Mesendoderm (in vitro differentiated cells): ENCODE results near the gene LASP1.
"Not testable (repeated sequence)": the region's sequence is repeated elsewhere in the genome, so short reads cannot be mapped to it uniquely, and the experiment has no call there.

Source experiments
- DNase-seq: peaks from one replicate; pipeline ENCODE4 v3.0.0; 2013
- H2AK5ac ChIP-seq: 2 replicates; pipeline ENCODE4 v1.6.1; 2013; ENCODE audit warnings: low read length, inconsistent platforms
- H2BK120ac ChIP-seq: 2 replicates; pipeline ENCODE4 v1.6.1; 2013; ENCODE audit warnings: low read depth, mild to moderate bottlenecking, low read length, moderate library complexity, mixed read lengths
- H2BK15ac ChIP-seq: replicated peaks from 2 replicates; pipeline ENCODE4 v1.6.1; 2013; ENCODE audit warnings: low read depth, mild to moderate bottlenecking, moderate library complexity
- H2BK5ac ChIP-seq: 2 replicates; pipeline ENCODE4 v1.6.1; 2013; ENCODE audit warnings: low read length, inconsistent platforms
- H3K18ac ChIP-seq: 2 replicates; pipeline ENCODE4 v1.6.1; 2013; ENCODE audit warnings: mild to moderate bottlenecking, low read length, mixed read lengths
- H3K23ac ChIP-seq: one replicate; pipeline ENCODE4 v1.6.1; 2013; ENCODE audit warnings: low read length
- H3K27ac ChIP-seq: 2 replicates; pipeline ENCODE4 v1.5.1; 2013; ENCODE audit warnings: low read depth, mild to moderate bottlenecking, inconsistent platforms, low read length, moderate library complexity
- H3K27me3 ChIP-seq: 2 replicates; pipeline ENCODE4 v1.6.1; 2013; ENCODE audit warnings: low read length, control low read depth, mild to moderate bottlenecking, inconsistent platforms; ENCODE audit not compliant: insufficient read depth, poor library complexity
- H3K36me3 ChIP-seq: 2 replicates; pipeline ENCODE4 v1.6.1; 2013; ENCODE audit warnings: low read length, inconsistent platforms; ENCODE audit not compliant: control insufficient read depth, insufficient read depth
- H3K4ac ChIP-seq: one replicate; pipeline ENCODE4 v1.6.1; 2013; ENCODE audit warnings: low read depth, mild to moderate bottlenecking, low read length, moderate library complexity
- H3K4me1 ChIP-seq: 2 replicates; pipeline ENCODE4 v1.6.1; 2013; ENCODE audit warnings: low read depth, low read length, inconsistent platforms; ENCODE audit not compliant: control insufficient read depth
- H3K4me2 ChIP-seq: 2 replicates; pipeline ENCODE4 v1.6.1; 2013; ENCODE audit warnings: low read length
- H3K4me3 ChIP-seq: 2 replicates; pipeline ENCODE4 v1.5.1; 2013; ENCODE audit warnings: mild to moderate bottlenecking, low read length
- H3K56ac ChIP-seq: one replicate; pipeline ENCODE4 v1.6.1; 2013; ENCODE audit warnings: low read length
- H3K79me1 ChIP-seq: 2 replicates; pipeline ENCODE4 v1.6.1; 2013; ENCODE audit warnings: low read length, inconsistent platforms
- H3K79me2 ChIP-seq: 2 replicates; pipeline ENCODE4 v1.6.1; 2013; ENCODE audit warnings: mild to moderate bottlenecking, low read length; ENCODE audit not compliant: control insufficient read depth, insufficient read depth
- H3K9ac ChIP-seq: 2 replicates; pipeline ENCODE4 v1.6.1; 2013; ENCODE audit warnings: low read length, inconsistent platforms
- H4K5ac ChIP-seq: one replicate; pipeline ENCODE4 v1.6.1; 2013; ENCODE audit warnings: low read length
- H4K8ac ChIP-seq: one replicate; pipeline ENCODE4 v1.6.1; 2013; ENCODE audit warnings: low read depth, mild to moderate bottlenecking, control low read depth, low read length, moderate library complexity
- WGBS: extraction: QIAGEN DNeasy Blood & Tissue Kit; methylation state at CpG from one replicate; pipeline ENCODE4 v1.1.7; 2013; ENCODE audit warnings: low lambda C conversion rate, missing lambda C conversion rate; ENCODE audit not compliant: insufficient coverage; ENCODE audit errors: extremely low coverage; 5-methylcytosine and 5-hydroxymethylcytosine counted together

LASP1 gene

DNA sequence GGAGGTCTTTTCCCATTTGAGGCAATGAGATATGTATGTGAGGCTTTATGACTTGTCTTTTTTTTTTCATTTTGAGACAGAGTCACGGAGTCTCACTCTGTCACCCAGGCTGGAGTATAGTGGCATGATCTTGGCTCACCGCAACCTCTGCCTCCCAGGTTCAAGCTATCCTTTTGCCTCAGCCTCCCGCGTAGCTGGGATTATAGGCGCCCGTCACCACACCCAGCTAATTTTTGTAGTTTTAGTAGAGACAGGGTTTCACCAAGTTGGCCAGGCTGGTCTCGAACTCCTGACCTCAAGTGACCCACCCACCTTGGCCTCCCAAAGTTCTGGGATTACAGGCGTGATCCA lies 41.8 kb downstream of the LASP1 start:
- not testable (repeated sequence) for H2BK15ac ChIP-seq, H3K9ac ChIP-seq, H3K27ac ChIP-seq, H2BK120ac ChIP-seq, H3K4me1 ChIP-seq, H2AK5ac ChIP-seq, DNase-seq, H3K79me2 ChIP-seq, H3K23ac ChIP-seq, H3K18ac ChIP-seq, H3K4me2 ChIP-seq, H4K8ac ChIP-seq, H3K36me3 ChIP-seq, H4K5ac ChIP-seq, H2BK5ac ChIP-seq, H3K4ac ChIP-seq, H3K4me3 ChIP-seq, H3K27me3 ChIP-seq, H3K56ac ChIP-seq
- WGBS = no CpG with 5 or more reads among the region's 8 CpGs
- H3K79me1 ChIP-seq = peaks cover 13% of the 10 kb centered on the region

DNA sequence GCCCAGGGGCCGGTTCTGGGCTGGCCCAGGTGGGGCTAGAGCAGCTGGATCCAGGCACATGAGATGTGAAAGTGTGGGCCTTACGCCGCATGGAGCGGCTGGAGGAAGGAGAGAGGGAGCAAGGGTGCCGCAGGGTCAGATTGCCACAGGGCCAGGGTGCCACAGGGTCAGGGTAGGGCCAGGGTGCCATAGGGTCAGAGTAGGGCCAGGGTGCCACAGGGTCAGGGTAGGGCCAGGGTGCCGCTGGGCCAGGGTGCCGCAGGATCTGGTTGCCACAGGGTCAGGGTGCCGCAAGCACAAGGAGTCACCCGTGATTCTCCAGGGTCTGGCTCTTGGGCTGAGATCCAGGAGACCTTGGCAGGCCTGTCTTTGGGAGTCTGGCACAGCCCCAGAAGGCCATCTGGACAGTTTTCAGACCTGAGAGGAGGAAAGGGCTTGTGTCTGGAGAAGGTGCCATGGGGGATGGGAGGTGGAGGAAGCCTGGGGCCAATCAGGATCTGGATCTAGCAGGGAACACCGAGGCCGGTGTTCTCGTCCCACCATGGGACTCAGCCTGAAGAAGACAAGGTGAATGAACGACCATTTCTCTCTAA lies 42.5 kb downstream of the LASP1 start:
- no peaks in the 10 kb centered on the region for H3K27me3 ChIP-seq
- H2AK5ac ChIP-seq = no peak overlapping the region
- H3K4ac ChIP-seq = no peak overlapping the region
- H2BK5ac ChIP-seq = no peak overlapping the region
- H2BK120ac ChIP-seq = no peak overlapping the region
- no peak overlapping the region for H3K56ac ChIP-seq
- DNase-seq = no peak
- H3K36me3 ChIP-seq = peaks cover 8% of the 10 kb centered on the region
- no CpG with 5 or more reads among the region's 13 CpGs for WGBS
- no peak overlapping the region for H3K23ac ChIP-seq
- H4K5ac ChIP-seq = no peak overlapping the region
- H4K8ac ChIP-seq = no peak overlapping the region
- H3K4me1 ChIP-seq = no peaks in the 10 kb centered on the region
- no peak overlapping the region for H3K18ac ChIP-seq
- peaks cover 2% of the 10 kb centered on the region for H3K79me2 ChIP-seq
- H3K4me2 ChIP-seq = no peak overlapping the region
- H3K79me1 ChIP-seq = peaks cover 8% of the 10 kb centered on the region
- H3K9ac ChIP-seq = no peak overlapping the region
- H2BK15ac ChIP-seq = no peak overlapping the region
- no peak overlapping the region for H3K4me3 ChIP-seq
- no peak overlapping the region for H3K27ac ChIP-seq

DNA sequence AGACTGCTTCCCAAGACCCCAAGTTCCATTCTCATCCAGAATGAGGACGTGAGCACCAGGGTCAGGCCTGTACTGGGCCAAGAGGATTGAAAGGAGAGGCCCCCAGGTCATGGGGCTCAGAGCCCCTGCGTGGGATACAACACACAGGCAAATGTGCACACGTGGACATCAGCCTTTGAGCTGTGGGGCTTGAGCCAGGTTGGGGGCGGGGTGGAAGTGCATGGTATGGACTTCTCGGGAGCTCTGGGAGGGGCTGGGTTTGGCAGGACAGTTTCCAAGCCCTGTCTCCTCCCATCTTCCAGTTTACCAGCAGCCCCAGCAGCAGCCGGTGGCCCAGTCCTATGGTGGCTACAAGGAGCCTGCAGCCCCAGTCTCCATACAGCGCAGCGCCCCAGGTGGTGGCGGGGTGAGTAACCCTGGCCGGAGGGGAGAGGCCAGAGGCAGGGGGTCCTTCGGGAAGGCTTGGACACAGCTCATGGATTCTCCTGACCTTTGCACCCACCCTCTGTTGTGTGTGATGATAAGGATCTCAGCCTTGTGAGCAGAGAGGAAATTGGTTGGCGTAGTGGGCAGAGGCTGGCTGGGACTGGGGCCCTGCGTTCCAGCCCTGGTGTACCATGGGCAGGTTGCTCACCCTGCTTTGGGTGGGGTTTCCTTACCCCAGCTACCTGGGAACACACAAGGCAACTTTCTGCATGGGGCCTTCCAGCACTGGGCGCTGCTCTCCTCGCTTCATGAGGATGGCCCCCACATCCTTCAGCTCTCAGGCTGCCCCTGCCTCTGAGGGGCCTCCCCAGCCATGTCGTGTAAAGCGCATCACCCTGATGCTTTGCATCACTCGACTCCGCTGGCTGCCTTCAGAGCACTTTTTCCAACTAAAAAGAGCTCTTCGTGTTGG lies 45.1 kb downstream of the LASP1 start:
- H3K9ac ChIP-seq = no peak overlapping the region
- no CpG with 5 or more reads among the region's 20 CpGs for WGBS
- no peak overlapping the region for H3K56ac ChIP-seq
- no peaks in the 10 kb centered on the region for H3K79me2 ChIP-seq
- no peaks in the 10 kb centered on the region for H3K27me3 ChIP-seq
- no peaks in the 10 kb centered on the region for H3K4me1 ChIP-seq
- H3K23ac ChIP-seq = no peak overlapping the region
- no peak overlapping the region for H3K4me3 ChIP-seq
- peaks cover 10% of the 10 kb centered on the region for H3K36me3 ChIP-seq
- no peak overlapping the region for H4K5ac ChIP-seq
- DNase-seq = peak; percentile 44
- no peak overlapping the region for H3K4ac ChIP-seq
- H4K8ac ChIP-seq = no peak overlapping the region
- peaks cover 5% of the 10 kb centered on the region for H3K79me1 ChIP-seq
- no peak overlapping the region for H2BK15ac ChIP-seq
- no peak overlapping the region for H2BK5ac ChIP-seq
- H3K18ac ChIP-seq = no peak overlapping the region
- H2AK5ac ChIP-seq = no peak overlapping the region
- H3K27ac ChIP-seq = no peak overlapping the region
- H3K4me2 ChIP-seq = no peak overlapping the region
- H2BK120ac ChIP-seq = no peak overlapping the region

DNA sequence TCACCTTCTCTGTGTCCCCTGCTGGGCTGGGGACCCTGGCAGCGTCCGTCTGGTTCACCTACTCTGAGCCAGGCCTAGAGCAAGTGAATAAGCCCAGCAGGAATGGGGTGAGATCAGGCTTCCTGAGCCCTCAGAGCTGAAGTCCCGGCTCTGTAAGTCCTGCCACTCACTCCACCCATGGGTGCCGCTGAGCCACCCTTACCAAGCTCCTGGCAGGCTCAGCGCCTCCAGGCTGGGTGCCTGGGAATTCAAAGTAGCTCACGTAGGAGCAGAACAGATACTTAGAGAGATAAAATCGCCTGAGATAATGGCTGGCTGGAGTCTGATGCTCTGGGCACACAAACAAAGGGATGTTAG lies 45.8 kb downstream of the LASP1 start:
- Histone ChIP-seq H3K4me3 (no peak overlapping the region), H3K4me1 (no peaks in the 10 kb centered on the region), H2AK5ac (no peak overlapping the region), H3K56ac (no peak overlapping the region), H2BK120ac (no peak overlapping the region), H4K5ac (no peak overlapping the region), H3K79me2 (no peaks in the 10 kb centered on the region), H4K8ac (no peak overlapping the region), H3K27ac (no peak overlapping the region), H2BK5ac (no peak overlapping the region), H3K18ac (no peak overlapping the region), H3K4me2 (no peak overlapping the region), H3K36me3 (peaks cover 10% of the 10 kb centered on the region), H3K9ac (no peak overlapping the region), H3K27me3 (no peaks in the 10 kb centered on the region), H2BK15ac (no peak overlapping the region), H3K23ac (no peak overlapping the region), H3K4ac (no peak overlapping the region), H3K79me1 (peaks cover 5% of the 10 kb centered on the region)
- WGBS = no CpG with 5 or more reads among the region's 7 CpGs
- DNase-seq = no peak

DNA sequence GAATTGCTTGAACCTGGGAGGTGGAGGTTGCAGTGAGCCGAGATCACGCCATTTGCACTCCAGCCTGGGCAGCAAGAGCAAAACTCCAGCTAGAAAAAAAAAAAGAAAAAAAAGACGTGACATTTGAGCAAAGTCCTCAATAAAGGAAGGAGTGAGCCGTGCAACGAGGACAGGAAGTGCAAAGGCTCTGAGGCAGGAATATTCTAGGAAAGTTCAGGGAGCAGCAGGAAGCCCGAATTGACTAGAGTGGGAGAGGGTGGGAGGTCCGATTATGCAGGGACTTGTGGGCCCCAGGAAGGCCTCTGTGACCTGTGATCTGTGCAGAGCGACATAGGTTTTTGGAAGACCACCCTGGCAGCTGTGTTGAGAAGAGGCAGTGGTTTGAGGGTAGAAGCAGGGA lies 46.9 kb downstream of the LASP1 start:
- no peaks in the 10 kb centered on the region for H3K4me1 ChIP-seq
- no CpG with 5 or more reads among the region's 8 CpGs for WGBS
- no peak overlapping the region for H3K56ac ChIP-seq
- H4K5ac ChIP-seq = no peak overlapping the region
- no peak overlapping the region for H3K4me2 ChIP-seq
- no peaks in the 10 kb centered on the region for H3K79me2 ChIP-seq
- no peak overlapping the region for H2BK120ac ChIP-seq
- no peaks in the 10 kb centered on the region for H3K27me3 ChIP-seq
- H2BK5ac ChIP-seq = no peak overlapping the region
- H3K27ac ChIP-seq = no peak overlapping the region
- H2AK5ac ChIP-seq = no peak overlapping the region
- no peak overlapping the region for H3K18ac ChIP-seq
- H3K9ac ChIP-seq = no peak overlapping the region
- H2BK15ac ChIP-seq = no peak overlapping the region
- H3K4me3 ChIP-seq = no peak overlapping the region
- no peak overlapping the region for H3K23ac ChIP-seq
- H4K8ac ChIP-seq = no peak overlapping the region
- no peak overlapping the region for H3K4ac ChIP-seq
- DNase-seq = no peak
- H3K79me1 ChIP-seq = no peaks in the 10 kb centered on the region
- H3K36me3 ChIP-seq = peaks cover 10% of the 10 kb centered on the region
